GM19240 (cell line): ENCODE data around the gene LYST.

Experiments
- DNase-seq: peaks from one replicate; pipeline ENCODE4 v3.0.0; 2011; ENCODE audit warnings: low spot score; ENCODE audit not compliant: insufficient read length

LYST gene

GRCh38 chr1:235725434-235725833 lies 141.3 kb downstream of the LYST start:
- DNase-seq: no peak

- no peak for DNase-seq
Measured at GRCh38 chr1:235724730-235725129, 142.0 kb downstream of the LYST start.

- no peak for DNase-seq
Measured at GRCh38 chr1:235722858-235723257, 143.8 kb downstream of the LYST start.

GRCh38 chr1:235721982-235722381 lies 144.7 kb downstream of the LYST start:
- no peak for DNase-seq

- no peak for DNase-seq
Measured at GRCh38 chr1:235720544-235720943, 146.2 kb downstream of the LYST start.

GRCh38 chr1:235714205-235714897 lies 152.4 kb downstream of the LYST start:
- no peak for DNase-seq

GRCh38 chr1:235712812-235713211 lies 153.9 kb downstream of the LYST start:
- DNase-seq: no peak

GRCh38 chr1:235710687-235711086 lies 156.0 kb downstream of the LYST start:
- DNase-seq: no peak

- no peak for DNase-seq
Measured at GRCh38 chr1:235709018-235709417, 157.7 kb downstream of the LYST start.

GRCh38 chr1:235708390-235708962 lies 158.2 kb downstream of the LYST start:
- no peak for DNase-seq

GRCh38 chr1:235703506-235703905 lies 163.2 kb downstream of the LYST start:
- DNase-seq: no peak

GRCh38 chr1:235702412-235702811 lies 164.3 kb downstream of the LYST start:
- DNase-seq: no peak

- no peak for DNase-seq
Measured at GRCh38 chr1:235697508-235697907, 169.2 kb downstream of the LYST start.

- DNase-seq: no peak
Measured at GRCh38 chr1:235689356-235689755, 177.3 kb downstream of the LYST start.

- DNase-seq: no peak
Measured at GRCh38 chr1:235688096-235688495, 178.6 kb downstream of the LYST start.

- DNase-seq: no peak
Measured at GRCh38 chr1:235683653-235684052, 183.1 kb downstream of the LYST start.

- no peak for DNase-seq
Measured at GRCh38 chr1:235682216-235682615, 184.5 kb downstream of the LYST start.

GRCh38 chr1:235679644-235680043 lies 187.1 kb downstream of the LYST start:
- DNase-seq: no peak

GRCh38 chr1:235679005-235679404 lies 187.7 kb downstream of the LYST start:
- DNase-seq: no peak

- DNase-seq: no peak
Measured at GRCh38 chr1:235675152-235675890, 191.4 kb downstream of the LYST start.

- no peak for DNase-seq
Measured at GRCh38 chr1:235673981-235674380, 192.7 kb downstream of the LYST start.

- DNase-seq: no peak
Measured at GRCh38 chr1:235671992-235672391, 194.7 kb downstream of the LYST start.
